NCI-H2171 (cell line): Measurements from ENCODE around the gene AP5Z1.
"Not testable (repeated sequence)": the region's sequence is repeated elsewhere in the genome, so short reads cannot be mapped to it uniquely, and the experiment has no call there.

Experiments used
- DNase-seq: peaks from one replicate; lab custom pipeline; 2025; lab: John Stamatoyannopoulos, UW

Gene AP5Z1

DNA sequence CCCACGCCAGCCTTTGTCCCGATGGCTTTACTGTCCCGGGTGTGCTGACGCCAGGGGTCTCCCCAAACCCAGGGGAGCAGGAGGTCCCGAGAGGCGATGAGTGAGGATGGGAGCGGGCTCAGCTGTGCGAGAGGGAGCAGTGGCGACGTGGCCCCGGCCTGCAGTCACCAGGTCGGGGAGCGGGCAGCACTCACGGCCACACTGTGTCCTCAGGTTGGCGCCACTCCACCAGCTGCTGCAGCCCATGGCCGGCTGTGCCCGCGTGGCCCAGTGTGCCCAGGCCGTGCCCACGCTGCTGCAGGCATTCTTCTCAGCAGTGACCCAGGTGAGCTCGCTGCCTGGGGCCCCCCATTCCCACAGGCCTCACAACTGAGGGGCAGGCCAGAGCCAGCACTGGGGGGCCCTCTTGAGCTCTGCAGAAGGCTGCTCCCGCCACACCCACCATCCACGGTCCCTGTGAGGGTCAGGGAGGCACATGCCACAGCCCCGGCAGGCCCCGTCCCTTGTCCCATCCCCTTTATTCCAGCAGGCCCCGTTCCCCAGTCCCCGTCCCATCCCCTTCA, 13.3 kb downstream of the AP5Z1 start:
- no peak for DNase-seq

DNA sequence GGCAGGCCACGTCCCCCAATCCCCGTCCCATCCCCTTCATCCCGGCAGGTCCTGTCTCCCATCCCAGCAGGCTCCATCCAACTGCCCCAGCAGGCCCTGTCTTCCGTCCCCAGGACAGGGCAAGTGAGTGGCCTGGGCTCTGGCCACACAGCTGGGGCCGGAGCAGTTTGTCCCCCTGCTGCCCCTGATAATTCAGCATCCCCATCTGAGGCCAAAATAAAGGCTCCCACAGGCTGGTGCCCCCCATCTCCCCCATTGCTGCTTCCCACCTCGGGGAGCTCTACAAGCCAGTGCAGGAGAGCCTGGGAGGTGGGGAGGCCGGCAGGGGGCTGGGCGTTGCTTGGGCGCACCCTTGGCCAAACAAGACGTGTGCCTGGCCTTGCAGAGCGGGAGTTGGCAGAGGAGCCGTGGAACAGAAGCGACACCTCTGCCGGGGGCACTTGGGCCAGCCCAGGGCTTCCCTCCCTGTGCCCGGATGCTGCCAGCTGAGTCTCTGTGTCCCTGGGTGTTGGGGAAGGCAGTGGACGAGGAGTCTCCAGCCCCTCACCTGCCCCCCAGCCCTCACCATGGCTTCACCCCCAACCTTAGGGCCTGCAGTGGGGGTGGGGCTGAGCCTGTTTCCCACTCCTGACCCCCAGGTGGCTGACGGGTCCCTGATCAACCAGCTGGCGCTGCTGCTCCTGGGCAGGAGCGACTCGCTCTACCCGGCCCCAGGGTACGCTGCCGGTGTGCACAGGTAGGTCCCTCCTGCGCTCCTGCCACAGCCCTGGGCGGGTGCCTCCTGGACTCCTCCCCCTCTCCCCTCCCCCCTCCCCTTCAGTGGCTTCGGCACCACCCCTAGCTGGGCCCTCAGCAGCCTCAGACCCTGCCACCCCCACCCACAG, 14.0 kb downstream of the AP5Z1 start:
- DNase-seq: no peak

DNA sequence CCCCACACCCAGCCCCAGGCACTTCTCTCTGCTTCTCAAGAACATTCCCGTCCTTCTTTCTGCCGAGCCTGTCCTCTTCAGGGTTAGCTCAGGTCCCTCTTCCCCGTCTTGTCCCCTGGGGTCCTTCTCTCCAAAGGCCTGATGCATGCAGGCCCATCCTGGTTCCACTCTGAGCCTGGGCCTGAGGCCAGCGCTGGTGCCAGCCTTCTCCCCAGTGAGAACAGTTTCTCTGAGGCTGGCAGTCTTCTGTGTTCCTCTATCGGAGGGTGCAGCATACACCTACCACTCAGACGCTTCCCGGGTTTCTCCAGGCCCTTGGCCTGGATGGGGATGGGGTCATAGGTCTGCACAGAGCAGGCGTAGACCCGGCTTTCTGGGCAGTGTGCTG, 14.6 kb downstream of the AP5Z1 start:
- DNase-seq: no peak

DNA sequence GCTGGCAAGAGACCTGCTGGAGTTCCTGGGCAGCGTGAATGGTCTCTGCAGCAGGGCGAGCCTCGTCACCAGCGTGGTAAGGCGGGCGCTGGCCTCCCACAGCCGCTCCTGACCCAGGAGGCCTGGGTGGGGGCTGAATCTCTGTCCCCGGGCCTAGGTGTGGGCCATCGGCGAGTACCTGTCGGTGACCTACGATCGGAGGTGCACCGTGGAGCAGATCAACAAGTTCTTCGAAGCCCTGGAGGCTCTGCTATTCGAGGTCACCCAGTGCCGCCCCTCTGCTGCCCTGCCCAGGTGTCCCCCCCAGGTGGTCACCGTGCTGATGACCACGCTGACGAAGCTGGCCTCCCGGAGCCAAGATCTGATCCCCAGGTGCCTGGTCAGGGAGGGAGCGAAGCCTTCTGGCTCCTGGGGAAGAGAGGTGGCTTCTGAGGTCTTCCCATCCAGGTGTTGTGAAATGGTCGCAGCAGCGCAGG, 15.1 kb downstream of the AP5Z1 start:
- no peak for DNase-seq

- DNase-seq: no peak
These were observed 15.8 kb downstream of the AP5Z1 start for GRCh38 chr7:4791101-4791737.

DNA sequence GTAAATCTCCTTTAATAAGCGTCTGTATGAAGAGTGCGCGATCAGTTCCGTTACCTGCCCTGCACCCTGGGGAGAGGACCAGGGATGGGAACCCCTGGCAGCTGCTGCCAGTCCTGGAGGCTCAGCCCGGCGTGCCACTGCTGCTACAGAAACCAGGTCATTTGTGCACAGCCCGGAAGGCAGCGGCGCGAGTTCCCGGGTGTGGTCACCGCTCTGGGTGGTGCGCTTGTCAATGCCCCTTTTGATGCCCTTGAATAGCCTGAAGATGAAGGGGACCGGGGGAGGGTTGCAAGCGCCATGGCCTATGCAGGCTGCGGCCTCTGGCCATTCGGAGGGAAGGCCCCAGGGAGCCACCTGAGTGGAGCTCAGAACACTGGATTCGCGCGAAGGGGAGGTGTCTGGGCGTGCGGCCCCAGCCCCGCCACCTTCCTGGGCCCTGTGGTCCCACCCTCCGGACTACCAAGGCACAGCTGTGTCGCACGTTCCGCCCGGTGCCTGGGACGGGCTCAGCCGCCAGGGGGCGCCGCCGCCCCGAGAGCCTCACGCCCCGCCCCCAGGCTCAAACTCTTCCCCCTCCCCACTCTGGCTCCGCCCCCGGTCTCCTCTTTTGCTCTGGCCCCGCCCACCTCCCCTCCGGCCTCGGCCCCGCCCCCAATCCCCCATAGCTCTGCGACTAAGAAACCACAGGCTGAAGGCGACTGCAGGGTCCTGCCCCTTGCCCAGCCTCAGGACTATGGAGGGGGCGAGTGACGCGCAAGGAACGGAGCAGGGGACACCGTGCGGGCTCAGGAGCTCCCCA, 16.5 kb downstream of the AP5Z1 start:
- DNase-seq: no peak

DNA sequence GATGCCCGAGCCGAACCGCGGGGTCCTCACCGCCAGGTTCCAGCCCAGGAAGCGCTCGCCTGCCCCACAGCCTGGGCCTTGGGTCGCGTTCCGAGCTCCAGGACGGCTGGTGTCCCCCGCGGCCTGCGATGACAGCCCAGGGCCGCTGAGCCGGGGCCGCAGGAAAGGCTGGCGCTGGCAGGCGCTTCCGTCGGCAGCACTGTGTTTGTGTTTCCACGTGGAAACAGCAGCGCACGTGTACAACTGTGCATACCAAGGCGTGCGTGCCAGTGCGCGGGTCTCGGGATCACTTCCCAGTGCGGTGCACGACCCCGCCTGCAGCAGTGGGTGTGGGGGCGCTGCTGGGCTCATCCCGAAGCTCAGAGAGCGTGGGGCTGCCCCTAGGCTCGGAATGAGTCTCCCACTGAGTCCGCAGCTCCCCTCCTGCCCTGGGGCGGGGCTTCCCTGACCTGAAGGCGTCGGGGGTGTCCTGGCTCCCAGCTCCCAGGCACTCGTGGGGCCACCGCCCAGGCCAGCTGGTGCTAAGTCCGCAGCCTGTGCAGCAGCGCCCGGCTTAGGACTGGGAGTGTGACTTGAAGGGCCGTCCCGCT, 17.2 kb downstream of the AP5Z1 start:
- no peak for DNase-seq

DNA sequence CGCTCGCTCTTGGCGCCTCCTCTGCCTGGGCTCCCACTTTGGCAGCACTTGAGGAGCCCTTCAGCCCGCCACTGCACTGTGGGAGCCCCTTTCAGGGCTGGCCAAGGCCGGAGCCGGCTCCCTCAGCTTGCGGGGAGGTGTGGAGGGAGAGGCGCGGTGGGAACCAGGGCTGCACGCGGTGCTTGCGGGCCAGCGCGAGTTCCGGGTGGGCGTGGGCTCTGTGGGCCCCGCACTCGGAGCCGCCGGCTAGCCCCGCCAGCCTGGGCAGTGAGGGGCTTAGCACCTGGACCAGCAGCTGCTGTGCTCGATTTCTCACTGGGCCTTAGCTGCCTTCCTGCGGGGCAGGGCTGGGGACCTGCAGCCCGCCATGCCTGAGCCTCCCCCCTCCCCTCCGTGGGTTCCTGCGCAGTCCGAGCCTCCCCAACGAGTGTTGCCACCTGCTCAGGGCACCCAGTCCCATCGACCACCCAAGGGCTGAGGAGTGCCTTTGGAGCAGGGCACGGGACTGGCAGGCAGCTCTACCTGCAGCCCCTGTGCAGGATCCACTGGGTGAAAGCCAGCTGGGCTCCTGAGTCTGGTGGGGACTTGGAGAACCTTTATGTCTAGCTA, 18.1 kb downstream of the AP5Z1 start:
- DNase-seq: not testable (repeated sequence)

- not testable (repeated sequence) for DNase-seq
These were observed 18.7 kb downstream of the AP5Z1 start for GRCh38 chr7:4794171-4794570.

DNA sequence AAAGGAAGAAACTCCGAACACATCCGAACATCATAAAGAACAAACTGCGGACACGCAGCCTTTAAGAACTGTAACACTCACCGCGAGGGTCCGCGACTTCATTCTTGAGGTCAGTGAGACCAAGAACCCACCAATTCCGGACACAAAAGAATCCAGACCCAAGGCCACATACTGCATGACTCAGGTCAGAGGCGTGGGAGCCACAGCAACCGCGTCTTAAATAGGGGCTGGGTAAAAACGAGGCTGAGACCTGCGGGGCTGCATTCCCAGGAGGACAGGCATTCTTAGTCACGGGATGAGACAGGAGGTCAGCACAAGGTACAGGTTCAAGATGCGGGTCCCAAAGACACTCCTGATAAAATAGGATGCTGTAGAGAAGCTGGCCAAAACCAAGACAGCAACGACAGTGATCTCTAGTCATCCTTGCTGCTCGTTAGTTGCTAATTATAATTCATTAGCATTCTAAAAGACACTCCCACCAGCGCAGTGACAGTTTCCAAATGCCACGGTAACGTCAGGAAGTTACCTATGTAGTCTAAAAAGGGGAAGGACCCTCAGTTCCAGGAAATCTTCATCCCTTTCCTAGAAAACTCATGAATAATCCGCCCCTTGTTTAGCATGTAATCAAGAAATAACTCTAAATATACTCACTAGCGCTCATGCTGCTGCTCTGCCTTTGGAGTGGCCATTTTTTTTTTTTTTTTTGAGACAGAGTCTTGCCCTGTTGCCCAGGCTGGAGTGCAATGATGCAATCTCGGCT, 19.3 kb downstream of the AP5Z1 start:
- no peak for DNase-seq

GRCh38 chr7:4796453-4796852, 21.0 kb downstream of the AP5Z1 start:
- no peak for DNase-seq

DNA sequence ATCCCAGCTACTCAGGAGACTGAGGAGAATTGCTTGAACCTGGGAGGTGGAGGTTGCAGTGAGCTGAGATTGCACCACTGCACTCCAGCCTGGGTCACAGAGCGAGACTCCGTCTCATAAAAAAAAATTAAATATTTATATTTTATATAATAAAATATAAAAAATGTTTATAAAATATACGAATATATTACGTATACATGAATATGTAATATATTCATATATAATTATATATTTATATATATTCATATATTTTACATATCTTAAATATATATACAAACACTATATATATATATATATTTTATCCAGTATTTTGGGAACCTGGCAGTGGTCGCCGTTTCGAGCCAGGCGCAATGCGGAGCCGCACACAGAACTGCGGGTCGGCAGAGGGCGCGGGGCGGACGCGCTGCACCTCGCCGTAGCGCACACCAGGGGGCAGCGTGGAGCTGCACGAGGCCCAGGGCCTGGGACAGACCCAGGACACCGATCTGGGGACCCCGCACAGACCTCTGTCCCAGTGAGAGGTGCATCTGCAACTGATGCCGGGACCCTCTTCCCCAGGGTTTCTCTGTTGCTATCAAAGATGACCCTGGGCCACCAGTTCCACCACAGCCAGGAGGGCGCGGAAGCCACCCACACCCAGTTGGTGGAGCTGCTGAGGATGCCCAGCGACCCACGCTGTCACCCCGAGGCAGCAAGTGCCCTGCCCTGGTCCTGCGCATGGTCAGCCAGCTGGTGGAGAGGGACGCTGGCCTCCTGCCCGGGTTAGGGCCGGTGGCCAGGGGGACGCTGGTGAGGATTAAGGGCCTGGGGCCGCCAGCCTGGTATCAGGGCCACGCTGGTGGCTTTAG, 22.7 kb downstream of the AP5Z1 start:
- no peak for DNase-seq

DNA sequence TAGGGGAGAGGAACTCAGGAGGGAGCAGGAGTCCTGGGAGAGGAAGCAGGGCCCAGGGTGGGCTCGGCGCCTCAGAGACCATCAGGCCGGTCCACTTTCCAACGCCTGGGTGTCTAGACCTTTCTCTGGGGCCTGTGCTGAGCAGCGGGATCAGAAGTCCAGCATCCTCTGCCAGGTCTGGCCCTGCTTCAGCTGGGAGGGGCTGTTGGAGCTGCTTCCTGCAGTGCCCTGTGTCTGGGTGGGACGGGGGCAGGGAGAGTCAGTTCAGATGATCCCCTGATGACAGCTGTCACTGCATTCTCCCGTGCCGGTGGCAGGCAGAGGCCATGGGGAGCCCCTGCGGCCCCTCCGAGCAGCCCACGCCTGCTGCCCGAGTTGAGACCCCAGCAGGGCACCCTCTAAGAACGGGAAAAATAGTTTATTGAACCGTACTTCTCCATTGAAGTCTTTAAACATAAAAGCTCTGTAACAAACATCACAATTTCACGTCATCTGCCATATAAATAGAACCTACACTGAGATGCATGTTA, 23.3 kb downstream of the AP5Z1 start:
- no peak for DNase-seq

DNA sequence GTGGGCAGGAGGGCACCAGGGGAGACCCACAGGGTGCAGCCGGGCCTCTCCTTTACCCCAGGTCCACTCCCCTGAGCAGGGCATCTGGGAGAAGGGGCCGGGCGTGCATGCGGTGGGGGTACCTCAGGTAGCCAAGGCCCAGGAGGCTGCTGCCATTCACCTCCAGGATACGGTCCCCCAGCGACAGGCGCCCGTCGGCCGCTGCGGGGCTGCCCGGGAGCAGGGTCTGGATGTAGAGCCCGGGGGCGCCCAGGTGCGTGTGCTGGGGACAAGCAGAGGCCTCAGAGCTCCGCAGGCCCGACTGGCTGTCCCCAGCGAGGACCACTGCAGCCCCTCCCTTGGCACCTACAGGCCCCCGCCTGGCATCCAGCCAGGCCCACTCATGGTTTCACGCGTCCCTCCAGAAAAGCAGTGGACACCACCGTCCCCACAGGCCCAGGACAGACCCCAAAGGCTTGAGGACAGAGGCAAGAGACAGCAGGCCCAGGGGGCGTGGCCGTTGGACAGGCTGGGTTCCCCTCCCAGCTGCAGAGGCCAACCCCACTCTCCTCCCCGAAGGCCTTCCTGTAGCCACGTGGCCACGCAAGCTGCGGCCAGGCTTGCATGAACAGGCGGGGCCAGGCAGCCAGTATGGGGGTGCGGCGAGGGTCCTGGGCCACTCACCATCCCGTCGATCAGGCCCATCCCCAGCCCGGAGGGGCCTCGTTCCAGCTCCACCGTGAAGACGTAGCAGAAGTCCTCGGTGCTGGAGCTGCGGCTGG, 24.3 kb downstream of the AP5Z1 start:
- no peak for DNase-seq

GRCh38 chr7:4800487-4800886, 25.1 kb downstream of the AP5Z1 start:
- no peak for DNase-seq

- peak; percentile 79 for DNase-seq
These were observed 25.8 kb downstream of the AP5Z1 start for GRCh38 chr7:4800926-4801838.

DNA sequence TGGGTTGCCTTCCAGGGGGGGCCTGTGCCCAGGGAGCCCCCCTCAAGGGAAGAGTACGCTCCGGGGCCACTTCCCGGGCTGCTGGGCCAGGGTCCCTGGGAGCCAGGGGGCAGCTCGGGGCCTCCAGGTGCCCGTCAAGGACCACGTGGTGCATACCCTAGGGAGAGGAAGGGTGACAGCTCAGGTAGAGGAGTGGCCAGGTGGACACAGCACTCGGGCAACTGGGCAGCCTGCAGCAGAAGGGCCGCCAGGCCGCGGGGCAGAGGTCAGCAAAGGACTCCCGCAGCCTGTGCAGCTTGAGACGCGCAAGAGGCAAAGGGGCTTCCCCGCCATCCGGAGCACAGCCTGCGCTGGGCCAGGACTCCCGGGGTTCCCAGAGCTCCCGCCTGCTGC, 26.4 kb downstream of the AP5Z1 start:
- no peak for DNase-seq

GRCh38 chr7:4802577-4802976, 27.2 kb downstream of the AP5Z1 start:
- not testable (repeated sequence) for DNase-seq
